ENCODE measurements around the gene KIF26B.

The KIF26B gene

DNA sequence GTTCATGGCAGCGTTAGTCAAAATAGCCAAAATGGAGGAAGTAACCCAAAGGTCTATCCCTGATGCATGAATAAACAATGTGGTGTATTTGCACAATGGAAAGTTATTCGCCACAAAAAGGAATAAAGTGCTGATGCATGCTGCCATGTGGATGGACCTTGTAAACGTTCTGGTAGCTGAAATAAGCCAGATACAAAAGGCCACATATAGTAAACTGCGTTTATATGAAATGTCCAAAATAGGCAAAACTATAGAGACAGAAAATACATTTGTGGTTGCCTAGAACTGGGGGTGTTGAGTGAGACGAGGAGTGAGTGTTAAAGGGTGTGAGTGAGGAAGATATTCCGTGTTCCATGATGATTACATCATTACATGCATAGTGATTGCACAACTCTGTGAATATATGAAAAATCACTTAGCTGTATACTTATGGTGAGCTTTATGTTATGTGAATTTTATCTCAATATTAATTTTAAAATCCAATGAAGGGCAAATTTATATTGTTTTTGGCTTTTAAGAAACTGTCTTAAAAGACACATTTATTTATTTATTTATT lies 321.3 kb downstream of the KIF26B start:
- no peak for DNase-seq

DNA sequence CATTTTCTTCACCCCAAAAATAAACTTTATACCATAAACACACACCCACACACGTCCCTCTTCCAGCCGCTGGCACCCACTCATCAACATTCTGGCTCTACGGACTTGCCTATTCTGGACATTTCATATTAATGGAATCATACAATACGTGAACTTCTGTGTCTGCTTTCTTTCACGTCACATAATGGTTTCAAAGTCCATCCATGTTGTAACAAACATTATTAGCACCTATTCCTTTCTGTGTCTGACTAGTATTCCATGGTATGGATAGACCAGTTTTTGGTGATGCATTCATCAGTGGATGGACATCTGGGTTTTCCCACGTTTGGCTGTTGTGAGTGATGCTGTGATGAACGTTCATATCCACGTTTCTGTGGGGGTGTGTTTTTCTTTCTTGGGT lies 323.2 kb downstream of the KIF26B start:
- no peak for DNase-seq

DNA sequence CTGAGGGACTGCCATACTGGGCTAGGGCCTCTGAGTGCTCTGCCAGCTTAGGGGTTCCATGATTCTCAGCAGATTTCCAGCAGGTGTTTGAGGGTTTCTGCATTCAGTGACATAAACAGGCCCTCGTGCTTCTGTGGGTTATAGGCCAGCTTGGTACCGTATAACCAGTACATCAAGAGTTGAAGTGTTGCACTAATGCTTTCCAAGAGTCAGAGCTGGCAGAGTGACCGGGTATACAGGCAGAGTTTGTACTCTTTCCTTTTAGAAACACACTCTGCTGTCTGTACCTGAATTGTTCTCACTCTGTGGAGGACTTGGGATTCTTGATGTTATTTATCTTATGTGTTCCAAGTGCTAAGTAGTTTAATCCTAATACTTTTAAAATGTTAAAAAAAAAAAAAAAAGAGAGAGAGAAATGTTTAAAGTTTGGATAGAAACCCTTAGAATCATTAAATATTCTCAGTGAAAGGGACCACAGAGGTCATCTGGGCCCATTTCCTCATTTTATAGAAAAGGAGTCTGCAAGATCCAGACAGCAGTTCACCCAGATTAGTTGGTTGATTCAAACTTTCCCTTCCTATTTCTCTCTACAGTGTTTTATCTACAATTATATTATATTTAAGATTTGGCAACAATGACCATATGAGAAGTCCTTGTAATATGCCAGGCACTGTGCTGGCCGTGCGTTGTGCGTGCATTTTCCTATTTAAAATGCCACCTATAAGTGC lies 325.8 kb downstream of the KIF26B start:
- DNase-seq = no peak

DNA sequence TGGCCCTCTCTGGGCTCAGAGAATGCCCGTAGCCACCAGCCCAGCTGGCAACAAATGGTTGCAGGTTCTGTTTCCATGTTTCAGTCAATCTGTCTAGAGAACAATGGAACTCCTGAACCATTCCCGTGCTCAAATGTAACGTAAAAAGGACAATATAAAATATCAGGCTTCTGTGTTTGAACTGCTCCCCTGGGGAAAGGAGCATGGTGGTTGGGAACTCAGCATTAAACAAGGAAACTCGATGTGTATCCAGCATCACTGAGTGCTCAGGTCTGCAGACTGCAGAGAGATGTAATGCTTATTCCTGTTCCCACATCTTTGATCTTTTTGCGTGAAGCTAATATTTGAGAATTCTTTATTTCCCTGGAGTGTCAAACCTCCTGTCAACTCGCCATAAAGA lies 326.5 kb downstream of the KIF26B start:
- no peak for DNase-seq

DNA sequence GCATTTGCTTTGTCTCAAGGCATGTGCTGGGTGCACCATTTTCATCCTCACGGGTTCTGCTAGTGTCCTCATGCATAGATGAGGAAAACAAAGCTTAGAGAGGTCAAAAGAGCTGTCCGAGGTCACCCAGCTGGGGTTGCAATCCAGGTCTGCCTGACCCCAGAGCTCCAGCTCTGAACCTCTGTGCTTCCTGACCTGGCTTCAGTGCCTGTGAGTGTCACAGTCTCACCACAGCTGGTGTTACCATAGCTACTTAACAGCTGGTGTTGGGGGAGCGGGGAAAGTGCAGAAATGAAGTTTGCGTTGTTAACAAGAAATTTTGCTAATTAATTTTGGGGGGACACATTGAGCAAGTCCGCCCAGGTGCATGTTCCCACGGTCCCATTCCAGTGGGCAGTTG lies 328.5 kb downstream of the KIF26B start:
- DNase-seq = no peak

DNA sequence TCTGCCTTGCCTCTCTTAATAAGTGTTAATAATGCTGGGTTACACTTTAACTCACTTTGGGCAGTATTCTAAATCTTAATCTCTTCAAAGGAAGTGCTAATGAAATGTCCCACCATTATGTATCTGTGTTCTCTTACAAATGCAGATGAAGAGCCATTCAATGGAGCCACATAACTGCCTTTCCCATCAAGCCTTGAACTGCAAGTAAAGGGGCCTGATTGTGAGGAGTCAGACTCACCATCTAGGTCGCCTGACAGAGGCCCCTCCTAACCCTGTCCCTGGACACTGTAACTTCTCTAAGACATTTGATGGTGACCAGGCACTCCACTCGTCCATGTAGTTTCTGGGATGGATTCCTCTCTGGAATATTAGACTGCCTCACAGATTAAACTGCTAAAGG lies 329.4 kb downstream of the KIF26B start:
- DNase-seq = no peak

DNA sequence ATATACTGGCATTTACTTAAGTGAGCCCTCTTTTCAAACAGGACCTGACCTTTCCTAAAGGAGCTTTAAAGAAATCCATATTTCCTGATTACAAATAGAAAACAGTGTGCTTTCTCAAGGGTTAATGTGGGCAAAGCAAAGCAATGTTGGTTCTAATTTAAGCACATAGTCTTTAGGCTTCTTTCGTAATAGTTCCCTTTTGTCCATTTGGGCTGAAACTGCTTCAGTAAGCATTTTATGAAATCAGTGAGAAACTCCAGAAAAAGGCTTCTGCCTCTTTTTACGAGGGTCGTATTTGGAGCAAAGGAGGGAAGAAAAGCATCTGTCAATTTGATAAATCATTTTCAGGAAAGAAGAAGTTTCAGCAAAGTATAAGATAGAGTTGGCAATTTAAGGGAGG lies 331.2 kb downstream of the KIF26B start:
- DNase-seq = no peak

DNA sequence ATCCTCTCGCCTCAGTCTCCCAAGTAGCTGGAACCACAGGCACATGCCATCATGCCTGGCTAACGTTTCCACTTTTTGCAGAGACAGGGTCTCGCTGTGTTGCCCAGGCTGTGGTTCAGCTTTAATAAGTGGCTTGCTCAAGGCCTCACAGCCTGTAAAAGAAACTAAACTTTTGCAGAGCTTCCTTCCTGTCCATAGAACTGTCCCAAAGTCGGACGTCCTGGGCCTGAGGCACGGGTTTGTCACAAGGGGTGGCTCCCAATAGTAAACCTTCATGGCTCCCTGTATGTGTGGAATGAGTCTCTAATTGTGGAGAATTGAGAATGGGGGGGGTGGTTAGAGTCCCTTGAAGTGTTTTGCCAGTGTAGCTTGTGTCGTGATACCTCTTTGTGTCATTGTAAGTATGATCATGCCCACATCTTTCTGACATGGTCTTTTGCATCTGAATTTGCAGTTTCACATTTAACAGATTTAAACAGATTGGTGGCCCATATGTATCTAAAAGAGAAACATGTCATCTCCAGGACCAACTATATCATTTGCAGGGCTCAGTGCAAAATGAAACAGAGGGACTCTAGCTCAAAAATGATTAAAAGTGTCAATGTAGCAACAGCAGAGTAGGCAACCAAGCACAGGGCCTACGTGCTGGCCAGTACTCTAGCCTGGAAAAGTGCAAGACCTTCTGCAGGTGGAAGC lies 332.1 kb downstream of the KIF26B start:
- no peak for DNase-seq

DNA sequence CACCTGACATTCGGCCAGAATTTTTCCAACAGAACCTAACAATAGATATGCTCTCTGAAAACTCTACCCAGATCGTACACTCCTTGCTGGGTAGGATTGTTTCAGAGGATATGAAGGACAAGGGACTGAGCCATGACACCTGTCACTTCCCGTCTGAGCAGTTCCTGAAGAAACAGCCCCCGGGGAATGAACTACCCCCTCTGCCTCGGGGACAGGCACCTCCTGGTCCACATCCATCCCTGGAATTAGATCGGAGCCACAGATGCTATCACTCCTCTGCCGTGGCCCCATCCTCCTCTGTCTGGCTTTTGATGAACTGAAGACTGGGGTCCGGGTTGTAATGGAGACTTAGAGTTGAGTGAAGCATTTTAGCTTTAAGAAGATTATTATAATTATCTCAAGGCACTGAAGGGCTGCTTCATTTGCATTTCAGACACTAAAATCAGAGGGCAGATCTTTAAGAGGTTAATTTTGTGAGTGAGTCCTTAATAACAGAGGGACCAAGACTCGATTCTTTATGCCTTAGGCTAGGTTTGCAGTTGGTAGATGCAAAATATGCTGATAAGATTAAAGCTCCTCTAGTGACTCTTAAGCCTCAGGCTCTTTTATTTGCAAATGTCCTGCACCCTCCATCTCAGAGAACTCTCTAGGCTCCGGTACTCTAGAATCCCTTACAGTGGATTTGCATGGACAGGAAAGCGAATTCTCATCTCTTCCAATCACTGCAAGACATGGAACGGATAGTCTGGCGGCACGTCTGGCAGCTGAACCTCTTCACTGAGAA lies 333.8 kb downstream of the KIF26B start:
- no peak for DNase-seq

DNA sequence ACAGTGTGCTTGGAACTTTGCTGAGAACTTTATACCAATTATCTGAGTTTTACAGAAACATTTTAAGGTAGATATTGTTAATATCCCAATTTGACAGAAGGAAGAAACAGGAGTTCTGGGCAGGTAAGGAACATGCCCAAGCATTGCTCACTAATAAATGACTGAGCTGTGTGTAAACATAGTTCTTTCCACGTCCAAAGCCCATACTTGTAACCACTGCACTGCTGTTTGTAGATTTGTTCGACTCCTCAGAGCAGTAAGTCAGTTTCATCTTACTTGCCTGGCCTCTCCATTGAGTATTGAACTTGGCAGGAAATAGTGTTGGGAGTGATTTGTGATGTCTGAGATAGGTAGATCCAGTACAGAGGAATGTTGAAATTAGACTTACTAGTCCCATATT lies 335.1 kb downstream of the KIF26B start:
- DNase-seq = no peak

DNA sequence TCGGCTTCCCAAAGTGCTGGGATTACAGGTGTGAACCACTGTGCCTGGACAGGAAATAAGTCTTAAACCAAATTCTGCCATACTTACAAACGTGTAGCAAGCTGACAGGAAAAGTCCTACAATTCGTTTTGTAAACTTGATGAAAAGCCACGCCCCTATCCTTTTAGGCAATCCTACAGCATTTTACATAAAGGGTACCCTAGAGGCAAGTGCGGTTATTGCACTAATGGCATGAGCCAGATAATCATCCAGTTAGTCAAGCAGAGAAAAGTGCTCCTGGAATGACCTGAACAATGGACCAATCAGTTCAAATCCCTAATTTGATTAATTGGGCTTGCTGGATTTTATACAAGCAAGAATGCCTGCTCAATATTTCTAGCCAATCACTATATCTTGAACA lies 338.2 kb downstream of the KIF26B start:
- DNase-seq = peak; percentile 29

DNA sequence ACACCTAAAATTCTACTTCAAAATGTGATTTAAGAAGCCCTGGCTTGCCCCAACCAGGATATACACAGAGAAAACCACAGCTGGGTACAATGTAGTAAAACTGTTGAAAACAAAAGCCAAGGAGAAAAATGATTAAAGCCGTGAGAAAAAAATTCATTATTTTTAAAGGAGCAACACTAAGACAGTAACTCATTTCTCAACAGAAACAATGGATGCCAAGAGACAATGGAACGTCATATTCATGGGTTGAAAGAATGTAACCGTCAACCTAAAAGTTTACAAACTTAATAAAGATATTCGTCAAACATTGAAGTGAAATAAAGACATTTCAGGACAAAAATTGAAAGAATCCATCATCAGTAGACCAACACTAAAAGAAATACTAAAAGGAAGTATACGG lies 340.9 kb downstream of the KIF26B start:
- DNase-seq = no peak

DNA sequence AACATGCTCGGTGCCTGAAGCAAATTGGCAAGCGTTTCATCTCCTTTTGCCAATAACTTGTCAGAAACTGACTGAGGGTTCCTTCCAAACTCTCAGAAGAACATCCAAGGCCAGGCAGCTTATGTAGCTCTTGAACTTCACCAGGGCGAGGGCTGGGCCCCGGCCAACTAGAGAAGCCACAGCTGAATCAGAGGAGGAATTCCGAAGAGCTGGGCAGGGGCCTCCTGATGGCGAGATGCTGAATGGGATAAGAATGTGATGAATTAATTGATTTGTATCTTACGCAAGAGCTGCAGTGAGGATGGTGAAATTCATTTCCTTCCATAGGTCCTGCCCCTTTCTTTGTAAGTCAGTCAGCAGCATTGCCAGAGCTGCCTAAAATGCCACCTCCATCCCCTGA lies 345.8 kb downstream of the KIF26B start:
- no peak for DNase-seq

DNA sequence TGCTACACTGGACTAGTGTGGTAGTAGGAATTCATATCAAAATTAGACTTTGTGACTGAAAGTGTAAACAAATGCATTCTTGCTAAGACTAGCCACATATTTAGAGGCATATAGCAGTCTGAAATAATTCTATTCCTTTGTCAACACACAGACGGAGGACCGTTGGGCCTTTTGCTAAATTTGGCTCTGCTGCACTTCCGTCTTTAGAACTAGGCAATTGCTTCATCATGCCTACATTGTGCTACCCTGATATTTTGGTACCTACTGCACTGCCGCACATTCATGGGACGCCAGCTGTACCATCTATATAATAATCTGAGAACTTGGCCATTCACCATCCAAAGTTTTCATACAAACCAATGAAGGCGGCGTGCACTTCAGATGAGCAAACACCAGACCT lies 346.8 kb downstream of the KIF26B start:
- no peak for DNase-seq

DNA sequence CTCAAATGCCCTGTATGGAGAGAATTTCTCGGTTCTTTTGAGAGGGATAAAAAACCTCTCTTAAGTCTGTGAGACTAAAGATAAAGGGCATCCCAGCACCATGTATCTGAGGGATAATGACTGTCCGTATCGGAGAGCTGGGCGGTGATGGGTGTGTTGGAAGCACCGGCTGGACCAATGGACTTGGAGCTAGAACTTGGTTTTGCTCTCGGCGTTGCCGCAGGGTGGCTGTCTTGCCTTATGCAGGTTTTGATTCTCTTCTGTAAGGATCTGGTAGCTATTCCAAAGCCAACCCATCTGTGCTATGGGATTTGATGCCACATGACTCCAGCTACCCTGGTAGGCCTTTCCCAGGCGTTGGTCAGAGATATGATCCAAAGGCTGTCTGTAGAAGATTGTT lies 348.8 kb downstream of the KIF26B start:
- DNase-seq = no peak

DNA sequence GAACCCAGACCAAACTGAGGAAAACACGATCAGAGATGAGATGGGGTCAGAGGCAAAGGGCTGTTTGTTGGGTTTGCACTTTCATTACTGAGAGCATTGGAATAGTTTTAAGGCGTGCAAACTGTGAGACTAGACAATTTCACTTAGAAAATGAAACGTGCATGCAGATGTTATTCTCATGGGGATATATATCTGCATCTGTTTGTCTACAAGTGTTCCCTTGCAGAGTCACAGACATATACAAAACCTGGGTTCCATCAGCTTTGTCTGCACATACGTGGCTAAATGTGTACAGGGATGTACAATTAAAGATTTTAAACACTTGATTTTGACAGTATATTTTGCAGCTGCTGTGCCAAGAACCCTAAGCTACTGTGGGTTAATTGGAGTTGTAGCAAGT lies 355.4 kb downstream of the KIF26B start:
- no peak for DNase-seq

DNA sequence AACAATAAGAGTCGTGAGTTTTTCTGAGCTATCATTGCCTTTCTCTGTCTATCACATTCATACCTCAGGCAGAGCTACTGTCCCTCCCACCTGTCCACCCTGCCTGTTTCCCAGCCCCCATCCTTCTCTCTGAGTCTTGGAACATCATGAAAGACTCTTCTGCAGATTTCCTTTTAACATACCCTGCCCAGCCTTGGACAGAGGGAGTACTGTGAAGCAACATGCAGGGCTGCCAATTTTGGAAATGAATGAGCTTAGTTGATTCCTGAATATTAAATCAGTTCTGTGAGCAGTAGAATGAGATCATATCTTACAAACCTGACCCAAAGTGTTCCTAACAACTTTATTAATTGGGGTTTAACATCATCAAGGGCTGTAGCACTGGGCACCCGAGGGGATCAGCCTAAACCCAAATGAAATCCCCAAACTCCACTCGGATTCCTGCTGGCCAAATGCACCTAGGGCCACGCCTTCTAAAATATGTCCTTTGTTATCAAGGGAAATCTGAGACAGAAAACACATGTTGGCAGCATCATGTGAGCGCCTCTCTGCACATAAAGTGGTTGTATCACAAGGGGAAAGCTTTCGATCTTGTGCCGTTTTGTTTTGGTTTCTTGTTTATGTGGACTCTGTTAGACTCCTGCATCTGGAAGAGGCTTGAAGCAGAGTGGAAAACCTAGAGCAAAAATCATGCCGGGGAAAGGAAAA lies 357.6 kb downstream of the KIF26B start:
- DNase-seq = no peak

DNA sequence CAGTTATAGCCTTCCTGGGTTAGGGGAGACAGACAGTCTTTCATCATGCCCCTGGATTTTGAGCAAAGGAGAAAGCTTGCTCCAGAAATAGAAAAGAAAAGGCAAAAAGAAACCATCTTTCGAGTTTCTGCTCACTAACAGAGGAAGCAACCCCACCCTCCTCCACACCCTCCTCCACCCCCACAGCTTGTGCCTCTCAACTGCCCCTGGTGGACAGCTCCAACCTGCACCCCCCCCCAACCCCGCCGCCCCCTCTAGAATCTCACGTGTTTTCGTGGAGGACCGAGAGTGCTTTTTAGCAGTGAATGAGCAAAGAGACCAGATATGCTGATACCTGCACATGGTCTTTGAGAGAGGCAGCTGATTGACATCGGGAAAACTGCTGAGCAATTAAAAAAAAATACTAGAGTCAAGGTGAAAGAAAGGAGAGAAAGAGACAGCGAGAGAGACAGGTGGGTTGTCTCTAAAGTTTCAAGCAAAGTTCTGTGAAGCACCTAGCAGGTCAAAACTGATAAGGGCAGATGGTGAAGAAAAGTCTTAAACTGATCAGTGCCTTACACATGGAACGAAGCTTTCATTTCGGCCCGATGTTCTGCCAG lies 358.3 kb downstream of the KIF26B start:
- DNase-seq = peak; percentile 10

DNA sequence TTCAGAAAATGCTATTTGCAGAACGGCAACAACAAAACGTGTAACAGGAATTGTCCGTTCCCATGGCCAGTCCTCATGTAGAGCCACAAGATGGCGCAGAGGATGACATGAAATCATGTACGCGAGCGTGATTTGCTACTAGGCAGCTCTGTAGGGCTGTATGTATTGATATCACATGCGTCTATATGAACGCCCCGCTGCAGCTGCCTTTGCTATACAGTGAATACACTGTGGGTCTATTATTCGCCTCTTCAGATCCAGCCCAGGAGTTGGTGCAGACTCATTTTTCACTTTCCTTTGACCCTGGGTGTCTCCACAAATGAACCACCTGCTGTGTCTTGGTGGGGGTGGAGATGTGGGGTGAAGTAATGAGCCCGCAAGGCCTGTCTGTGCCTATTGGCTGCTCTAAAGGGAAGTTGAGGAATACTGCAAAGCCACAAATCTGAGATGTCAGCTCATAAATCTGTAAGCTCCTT lies 361.5 kb downstream of the KIF26B start:
- no peak for DNase-seq

DNA sequence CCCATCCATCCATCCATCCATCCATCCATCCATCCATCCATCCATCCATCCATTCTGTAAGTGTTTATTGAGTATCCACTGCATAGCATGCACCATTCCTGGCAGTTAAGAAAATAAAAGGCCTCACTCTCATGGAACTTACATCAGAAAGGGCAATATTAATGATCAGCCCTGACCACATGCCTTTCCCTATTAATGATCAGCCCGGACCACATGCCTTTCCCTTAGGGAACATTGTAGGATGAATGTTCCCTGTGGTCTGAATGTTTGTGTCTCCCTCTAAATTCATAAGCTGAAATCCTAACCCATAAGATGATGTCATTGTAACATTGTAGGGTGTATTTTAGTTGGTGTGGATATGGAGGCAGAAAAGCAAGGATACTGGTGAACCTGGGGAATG lies 365.8 kb downstream of the KIF26B start:
- DNase-seq = no peak

DNA sequence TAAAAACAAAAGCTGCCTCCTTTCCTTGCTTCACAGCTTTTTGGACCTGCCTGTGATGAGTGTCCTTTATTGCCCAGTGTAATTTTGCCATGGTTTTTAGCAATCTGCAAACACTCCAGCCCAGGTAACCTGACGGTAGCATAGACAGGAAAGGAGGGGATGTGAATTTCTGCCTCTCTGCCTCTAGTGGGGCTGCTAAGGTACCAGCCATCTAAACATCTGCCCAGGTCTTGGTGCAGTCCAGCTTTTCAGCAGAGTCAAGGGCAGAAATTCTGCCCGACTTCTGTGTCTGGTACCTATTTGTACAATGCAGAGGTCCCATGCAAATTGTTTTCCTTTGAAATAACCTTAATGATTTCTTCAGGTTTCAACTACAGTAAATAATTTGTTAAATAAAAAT lies 371.4 kb downstream of the KIF26B start:
- no peak for DNase-seq

DNA sequence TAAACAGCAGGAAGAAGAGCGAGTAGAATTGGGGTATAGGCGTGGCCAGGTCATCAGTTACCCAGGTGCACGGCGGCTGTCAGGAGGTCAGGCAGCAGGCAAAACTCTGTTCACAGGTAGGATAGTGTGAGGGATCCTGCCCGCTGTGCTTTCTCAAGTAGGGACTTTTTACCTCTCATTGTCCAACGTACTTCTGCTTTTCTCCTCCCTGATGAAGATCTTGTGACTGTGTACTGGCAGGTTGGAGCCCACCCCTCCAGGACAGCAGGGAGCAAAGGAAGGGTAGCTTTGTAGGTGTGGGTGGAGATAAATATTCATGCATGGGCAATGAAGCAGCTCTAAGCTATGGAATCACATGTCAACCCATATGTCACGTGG lies 373.5 kb downstream of the KIF26B start:
- no peak for DNase-seq

DNA sequence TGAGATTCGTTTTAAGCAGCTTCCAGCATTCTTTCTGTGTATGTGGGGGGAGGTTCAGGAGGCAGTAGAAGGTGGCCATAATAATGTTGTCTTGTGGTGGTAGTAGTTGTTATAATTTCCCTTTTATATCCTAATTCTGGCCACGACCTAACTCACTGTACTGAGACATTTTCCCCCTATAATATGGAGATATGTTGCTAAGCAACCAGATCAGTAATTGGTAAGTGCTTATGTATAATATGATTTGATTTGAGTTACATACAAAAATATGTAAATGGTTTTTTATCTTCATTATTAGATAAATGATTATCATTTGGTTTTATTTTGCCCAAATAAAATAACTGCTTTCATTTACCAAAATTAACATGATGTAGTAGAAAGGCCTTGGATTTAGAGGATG lies 376.2 kb downstream of the KIF26B start:
- no peak for DNase-seq

Data from hematopoietic multipotent progenitor cell treated with erythropoietin and hydrocortisone succinate and interleukin-3 and kit ligand, for 8 days (in vitro differentiated cells).